GM21825 (cell line): ENCODE data around the gene CAMK1D.
"Not testable (repeated sequence)": the region's sequence is repeated elsewhere in the genome, so short reads cannot be mapped to it uniquely, and the experiment has no call there.

Experiments
- ATAC-seq: cut with Tn5 transposase; IDR thresholded peaks from one replicate; pipeline ENCODE4 v1.9.1; 2021; ENCODE audit warnings: mild to moderate bottlenecking, moderate library complexity; ENCODE audit not compliant: unreplicated experiment

Gene CAMK1D

GRCh38 chr10:12423896-12424295, 74.5 kb downstream of the CAMK1D start:
- ATAC-seq, result no peak

- ATAC-seq, result no peak
Measured at GRCh38 chr10:12427276-12427675, 77.9 kb downstream of the CAMK1D start.

- no peak for ATAC-seq
Measured at GRCh38 chr10:12428447-12429135, 79.2 kb downstream of the CAMK1D start.

- ATAC-seq, result no peak
Measured at GRCh38 chr10:12430406-12430982, 81.1 kb downstream of the CAMK1D start.

GRCh38 chr10:12431151-12432101, 82.1 kb downstream of the CAMK1D start:
- no peak for ATAC-seq

GRCh38 chr10:12432402-12433189, 83.2 kb downstream of the CAMK1D start:
- ATAC-seq, result no peak

- ATAC-seq, result no peak
Measured at GRCh38 chr10:12434277-12434676, 84.9 kb downstream of the CAMK1D start.

GRCh38 chr10:12434677-12435076, 85.3 kb downstream of the CAMK1D start:
- not testable (repeated sequence) for ATAC-seq

GRCh38 chr10:12435348-12435747, 86.0 kb downstream of the CAMK1D start:
- no peak for ATAC-seq

- no peak for ATAC-seq
Measured at GRCh38 chr10:12438919-12439692, 89.8 kb downstream of the CAMK1D start.

GRCh38 chr10:12439767-12440166, 90.4 kb downstream of the CAMK1D start:
- ATAC-seq, result not testable (repeated sequence)

GRCh38 chr10:12443026-12443425, 93.7 kb downstream of the CAMK1D start:
- no peak for ATAC-seq

GRCh38 chr10:12444981-12445700, 95.8 kb downstream of the CAMK1D start:
- ATAC-seq, result no peak

GRCh38 chr10:12445701-12446334, 96.5 kb downstream of the CAMK1D start:
- ATAC-seq, result no peak

GRCh38 chr10:12448340-12448728, 99.0 kb downstream of the CAMK1D start:
- ATAC-seq, result no peak

- peak; percentile 86 for ATAC-seq
Measured at GRCh38 chr10:12448729-12449391, 99.5 kb downstream of the CAMK1D start.

- ATAC-seq, result no peak
Measured at GRCh38 chr10:12455318-12455717, 106.0 kb downstream of the CAMK1D start.

GRCh38 chr10:12455766-12456165, 106.4 kb downstream of the CAMK1D start:
- ATAC-seq, result no peak
